Measurements from ENCODE around the gene CRYBG3. TPM values are rescaled to one million over a fixed set of nuclear protein-coding genes. Genes with fewer than 3 reads are reported as not detected.
A peak's percentile ranks its signal among the peaks of the same experiment; 100 is the strongest.

The CRYBG3 gene
- total and polyA plus RNA-seq, 8 donors, result 5.7 to 57.6 (median 23.0) TPM

- TF ChIP-seq CTCF (IDR thresholded peaks at IDR 0.05), result no peak
- TF ChIP-seq EP300 (IDR thresholded peaks at IDR 0.05), result no peak
- no peak for TF ChIP-seq POLR2AphosphoS5 (IDR thresholded peaks at IDR 0.05)
- no peak for TF ChIP-seq POLR2A (IDR thresholded peaks at IDR 0.05)
- Histone ChIP-seq H3K27ac (no peak overlapping the region), H3K27me3 (no peaks in the 10 kb centered on the region), H3K36me3 (peaks cover 3 to 93% (median 87%) of the 10 kb centered on the region in 4 donors), H3K9me3 (no peaks in the 10 kb centered on the region), H3K4me1 (peaks cover 0 to 10% (median 7%) of the 10 kb centered on the region in 4 donors), H3K4me3 (no peak overlapping the region)
- WGBS, 5 donors, result 88 to 93% (median 89%) methylated on average over 1 of the region's 1 CpG
- intact Hi-C loops (cut with DNase I; ENCODE audit: low total_unique reads), result no loop called here
- DNase-seq, result no peak
Measured at GRCh38 chr3:97938444-97938843, 116.6 kb downstream of the CRYBG3 start.

GRCh38 chr3:97939401-97939800 is 117.6 kb downstream of the CRYBG3 start:
- DNase-seq, result no peak
- peaks cover 0 to 10% (median 7%) of the 10 kb centered on the region in 4 donors for H3K4me1 ChIP-seq
- H3K36me3 ChIP-seq, result peaks cover 3 to 93% (median 87%) of the 10 kb centered on the region in 4 donors
- intact Hi-C loops (cut with DNase I; ENCODE audit: low total_unique reads), result no loop called here
- H3K9me3 ChIP-seq, result no peaks in the 10 kb centered on the region
- WGBS, 5 donors, result 92 to 97% (median 96%) methylated on average over 2 of the region's 2 CpGs
- H3K4me3 ChIP-seq, result no peak overlapping the region
- TF ChIP-seq EP300 (IDR thresholded peaks at IDR 0.05) (no peak), CTCF (IDR thresholded peaks at IDR 0.05) (no peak), POLR2A (IDR thresholded peaks at IDR 0.05) (no peak), POLR2AphosphoS5 (IDR thresholded peaks at IDR 0.05) (no peak)
- no peak overlapping the region for H3K27ac ChIP-seq
- no peaks in the 10 kb centered on the region for H3K27me3 ChIP-seq

GRCh38 chr3:97940034-97940433 is 118.2 kb downstream of the CRYBG3 start:
- peaks cover 0 to 10% (median 7%) of the 10 kb centered on the region in 4 donors for H3K4me1 ChIP-seq
- peaks cover 6 to 93% (median 87%) of the 10 kb centered on the region in 4 donors for H3K36me3 ChIP-seq
- 67 to 85% (median 70%) methylated on average over 1 of the region's 1 CpG for WGBS, 5 donors
- TF ChIP-seq EP300 (IDR thresholded peaks at IDR 0.05), result no peak
- TF ChIP-seq POLR2A (IDR thresholded peaks at IDR 0.05), result no peak
- TF ChIP-seq POLR2AphosphoS5 (IDR thresholded peaks at IDR 0.05), result no peak
- intact Hi-C loops (cut with DNase I; ENCODE audit: low total_unique reads), result no loop called here
- H3K27ac ChIP-seq, result no peak overlapping the region
- H3K4me3 ChIP-seq, result no peak overlapping the region
- no peaks in the 10 kb centered on the region for H3K9me3 ChIP-seq
- peak in 1 of 2 donors; percentile 30 for DNase-seq
- H3K27me3 ChIP-seq, result no peaks in the 10 kb centered on the region

- WGBS, 5 donors, result 77 to 81% (median 79%) methylated on average over 4 of the region's 4 CpGs
- no peaks in the 10 kb centered on the region for H3K27me3 ChIP-seq
- no peak overlapping the region for H3K27ac ChIP-seq
- no peak for TF ChIP-seq CTCF (IDR thresholded peaks at IDR 0.05)
- TF ChIP-seq EP300 (IDR thresholded peaks at IDR 0.05), result no peak
- TF ChIP-seq POLR2A (IDR thresholded peaks at IDR 0.05), result no peak
- TF ChIP-seq POLR2AphosphoS5 (IDR thresholded peaks at IDR 0.05), result no peak
- H3K4me3 ChIP-seq, result no peak overlapping the region
- intact Hi-C loops (cut with DNase I; ENCODE audit: low total_unique reads), result no loop called here
- no peak for DNase-seq
- H3K4me1 ChIP-seq, result peaks cover 0 to 10% (median 7%) of the 10 kb centered on the region in 4 donors
- peaks cover 8 to 93% (median 87%) of the 10 kb centered on the region in 4 donors for H3K36me3 ChIP-seq
- H3K9me3 ChIP-seq, result no peaks in the 10 kb centered on the region
Measured at GRCh38 chr3:97942801-97943546, 121.2 kb downstream of the CRYBG3 start.

Measured in stomach (tissue), 9 donors.